ENCODE measurements around the gene MAPKAPK3.

- TF ChIP-seq CTCF (IDR thresholded peaks at IDR 0.05) (no peak), POLR2AphosphoS5 (IDR thresholded peaks at IDR 0.05) (no peak), POLR2A (IDR thresholded peaks at IDR 0.05) (no peak)
Measured at GRCh38 chr3:50657407-50657806, 40.5 kb downstream of the MAPKAPK3 start.
